Fibroblast of lung (primary cell): ENCODE results near the gene POFUT1.

Experiments used
- EZH2 ChIP-seq: IDR thresholded peaks from 2 replicates; pipeline ENCODE4 v1.5.1; 2012; ENCODE audit warnings: low read length, control low read depth, mild to moderate bottlenecking; ENCODE audit errors: missing control alignments
- TF ChIP-seq, protein P1 (sequence below), 2 donors: IDR thresholded peaks in 1 of 2; conservative IDR thresholded peaks in 1 of 2; 1 replicate in 1 of 2; 2 replicates in 1 of 2; pipeline ENCODE4 v1.5.1; 2011 to 2012; ENCODE audit warnings: low read length in 2 of 2, control low read depth in 1 of 2, inconsistent platforms in 1 of 2, low read depth in 1 of 2, mild to moderate bottlenecking in 1 of 2

DNA sequence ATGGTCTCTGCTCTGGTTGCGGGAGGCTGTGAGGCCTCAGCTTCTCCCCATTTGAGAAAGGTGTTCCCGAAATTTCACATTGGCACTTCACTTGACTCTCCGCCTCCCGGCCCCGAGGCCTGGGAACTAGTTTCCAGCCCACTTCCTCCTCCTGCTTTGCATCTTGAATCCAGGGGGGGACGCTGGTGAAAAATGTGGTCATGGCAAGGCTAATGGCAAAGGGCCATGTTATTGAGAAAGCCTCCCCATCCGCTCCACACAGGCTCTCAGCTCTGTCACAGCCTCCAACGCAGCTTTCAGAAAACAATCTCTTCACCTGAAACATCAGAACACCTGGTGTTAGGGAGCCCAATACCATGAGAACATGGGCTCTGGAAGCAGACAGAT, 5.7 kb upstream of the POFUT1 start:
- TF ChIP-seq, protein P1, sequence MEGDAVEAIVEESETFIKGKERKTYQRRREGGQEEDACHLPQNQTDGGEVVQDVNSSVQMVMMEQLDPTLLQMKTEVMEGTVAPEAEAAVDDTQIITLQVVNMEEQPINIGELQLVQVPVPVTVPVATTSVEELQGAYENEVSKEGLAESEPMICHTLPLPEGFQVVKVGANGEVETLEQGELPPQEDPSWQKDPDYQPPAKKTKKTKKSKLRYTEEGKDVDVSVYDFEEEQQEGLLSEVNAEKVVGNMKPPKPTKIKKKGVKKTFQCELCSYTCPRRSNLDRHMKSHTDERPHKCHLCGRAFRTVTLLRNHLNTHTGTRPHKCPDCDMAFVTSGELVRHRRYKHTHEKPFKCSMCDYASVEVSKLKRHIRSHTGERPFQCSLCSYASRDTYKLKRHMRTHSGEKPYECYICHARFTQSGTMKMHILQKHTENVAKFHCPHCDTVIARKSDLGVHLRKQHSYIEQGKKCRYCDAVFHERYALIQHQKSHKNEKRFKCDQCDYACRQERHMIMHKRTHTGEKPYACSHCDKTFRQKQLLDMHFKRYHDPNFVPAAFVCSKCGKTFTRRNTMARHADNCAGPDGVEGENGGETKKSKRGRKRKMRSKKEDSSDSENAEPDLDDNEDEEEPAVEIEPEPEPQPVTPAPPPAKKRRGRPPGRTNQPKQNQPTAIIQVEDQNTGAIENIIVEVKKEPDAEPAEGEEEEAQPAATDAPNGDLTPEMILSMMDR (conservative IDR thresholded peaks at IDR 0.05 in 1 of 2, IDR thresholded peaks at IDR 0.05 in 1 of 2; ENCODE audit: low read depth in 1 of 2, low read length in 2 of 2): no peak
- TF ChIP-seq EZH2: no peak
